K562 (cell line): ENCODE results near the gene GALM. TPM values are rescaled to one million over a fixed set of nuclear protein-coding genes. Genes with fewer than 3 reads are reported as not detected.

ENCODE experiments used
- BMI1 ChIP-seq: fragments of 150-350 bp; IDR thresholded peaks from 2 replicates; pipeline ENCODE4 v1.6.1; 2014; ENCODE audit warnings: low read length
- CXXC5 ChIP-seq: fragments of 250-450 bp; sonication (Bioruptor Pico); IDR thresholded peaks from 2 replicates; pipeline ENCODE4 v1.8.0; 2022; ENCODE audit warnings: inconsistent platforms, mild to moderate bottlenecking, moderate library complexity
- ETV5 ChIP-seq: sonication (generic); formaldehyde crosslinking; IDR thresholded peaks from 2 replicates; pipeline ENCODE4 v1.4.0; 2020; ENCODE audit warnings: low read depth, mild to moderate bottlenecking, missing genetic modification reagents
- FOXA3 ChIP-seq, 2 experiments: fragments of 450-650 bp in 1 of 2; sonication (generic) in 1 of 2; formaldehyde crosslinking; IDR thresholded peaks in 1 of 2; conservative IDR thresholded peaks in 1 of 2; 2 replicates each; pipeline versions ENCODE4 v1.4.0 to v1.8.0; 2020 to 2022; ENCODE audit warnings: mild to moderate bottlenecking in 2 of 2, missing genetic modification reagents in 1 of 2
- JUNB ChIP-seq: fragments of 450-650 bp; formaldehyde crosslinking; conservative IDR thresholded peaks from 2 replicates; pipeline ENCODE4 v1.4.0; 2020; ENCODE audit warnings: mild to moderate bottlenecking
- POLR3A ChIP-seq: IDR thresholded peaks from 2 replicates; pipeline ENCODE4 v1.6.1; 2011; ENCODE audit warnings: borderline replicate concordance, mild to moderate bottlenecking, moderate library complexity; ENCODE audit not compliant: insufficient read length, insufficient read depth; ENCODE audit errors: extremely low read depth
- SMAD4 ChIP-seq: fragments of 250-450 bp; sonication (Bioruptor Pico); conservative IDR thresholded peaks from 2 replicates; pipeline ENCODE4 v1.8.0; 2021; ENCODE audit warnings: inconsistent platforms, mild to moderate bottlenecking, moderate library complexity
- TEAD1 ChIP-seq, 2 experiments: fragments of 450-650 bp in 1 of 2; sonication (generic) in 1 of 2; formaldehyde crosslinking; IDR thresholded peaks; 2 replicates each; pipeline versions ENCODE4 v1.4.0 to v1.8.0; 2020 to 2022; ENCODE audit warnings: mild to moderate bottlenecking in 2 of 2, missing genetic modification reagents in 1 of 2
- YY1 ChIP-seq, 3 experiments: IDR thresholded peaks; 2 replicates each; pipeline ENCODE4 v1.6.1; 2011; ENCODE audit warnings: low read length in 2 of 3, mild to moderate bottlenecking in 2 of 3, moderate library complexity in 2 of 3, borderline replicate concordance in 1 of 3, control low read depth in 1 of 3, low read depth in 1 of 3; ENCODE audit not compliant: insufficient read depth in 3 of 3, insufficient replicate concordance in 2 of 3, control insufficient read depth in 1 of 3, insufficient read length in 1 of 3; ENCODE audit errors: extremely low read depth in 1 of 3
- ZNF584 ChIP-seq: fragments of 200-800 bp; sonication (Bioruptor generic); IDR thresholded peaks from 2 replicates; pipeline ENCODE4 v1.6.1; 2016; ENCODE audit warnings: low read depth, mild to moderate bottlenecking, missing genetic modification characterization, missing compliant biosample characterization
- polyA plus RNA-seq, 8 experiments: library from polyadenylated mRNA; depleted of rRNA in 4 of 8; stranded (reverse) in 5 of 8; unstranded in 3 of 8; fragments of >200 nt; fragmentation: Nextera tagmentation in 2 of 8; fragmentation: Illumina TruSeq in 1 of 8; extraction: Ambion mirVana in 2 of 8; extraction: Trizol in 1 of 8; gene quantifications; 2 replicates each; pipeline versions ENCODE4 v1.2.1 to v1.2.3, GENCODE V29; 2011 to 2014; ENCODE audit warnings: inconsistent platforms in 1 of 8, missing spikeins in 1 of 8
- total RNA-seq, 7 experiments: library from RNA; depleted of rRNA in 6 of 7; stranded (reverse); fragments of >200 nt in 6 of 7; fragmentation: Illumina TruSeq in 2 of 7; extraction: Trizol in 2 of 7; gene quantifications; 2 replicates each; pipeline versions ENCODE4 v1.2.1 to v1.2.3, GENCODE V29; 2011 to 2021; ENCODE audit warnings: low replicate concordance in 1 of 7
- TF ChIP-seq, protein P1 (sequence below): sonication (generic); formaldehyde crosslinking; IDR thresholded peaks from 2 replicates; pipeline ENCODE4 v1.8.0; 2022; ENCODE audit warnings: mild to moderate bottlenecking, missing genetic modification reagents

The GALM gene
- total and polyA plus RNA-seq, 9 of the 15 experiments (the other 6 are each of a cell fraction or from before 2014, with no cell fraction given): 22.1 to 51.7 (median 27.9) TPM

DNA sequence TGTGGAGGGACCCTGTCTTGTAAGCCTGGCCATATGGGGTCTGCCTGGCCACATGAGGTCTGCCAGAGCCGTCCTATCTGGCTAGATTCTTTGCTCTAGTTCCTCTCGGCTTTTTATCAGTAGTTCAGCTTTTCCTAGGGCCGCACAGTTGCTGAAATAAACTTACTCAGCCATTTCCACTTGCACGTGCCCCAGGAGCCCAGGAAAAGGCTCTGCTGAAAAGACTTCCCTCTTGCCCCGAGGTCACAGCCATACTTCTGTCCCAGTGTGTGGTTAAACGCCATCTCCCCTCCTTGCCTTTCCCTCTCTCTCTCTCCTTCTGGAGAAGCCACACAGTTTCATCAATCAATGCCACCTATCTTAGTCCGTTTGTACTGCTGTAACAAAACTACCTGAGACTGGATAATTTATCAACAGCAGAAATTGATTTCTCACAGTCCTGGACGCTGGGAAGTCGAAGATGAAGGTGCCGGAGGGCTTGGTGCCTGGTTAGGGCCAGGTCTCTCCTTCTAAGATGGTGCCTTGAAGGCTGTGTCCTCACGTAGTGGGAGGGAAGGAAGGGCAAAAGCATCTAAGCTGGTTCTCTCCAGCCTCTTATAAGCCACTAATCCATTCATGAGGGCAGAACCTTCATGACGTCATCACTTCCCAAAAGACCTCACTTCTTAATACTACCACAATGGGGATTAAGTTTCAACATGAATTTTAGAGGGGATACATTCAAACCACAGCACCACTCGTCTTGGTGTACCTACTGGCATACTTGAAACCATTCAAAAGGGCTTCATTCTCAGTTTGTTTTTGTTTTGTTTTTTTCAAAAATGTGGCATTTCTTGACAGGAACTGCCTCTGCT lies 11.2 kb upstream of the GALM start (continued):
- TF ChIP-seq, protein P1, sequence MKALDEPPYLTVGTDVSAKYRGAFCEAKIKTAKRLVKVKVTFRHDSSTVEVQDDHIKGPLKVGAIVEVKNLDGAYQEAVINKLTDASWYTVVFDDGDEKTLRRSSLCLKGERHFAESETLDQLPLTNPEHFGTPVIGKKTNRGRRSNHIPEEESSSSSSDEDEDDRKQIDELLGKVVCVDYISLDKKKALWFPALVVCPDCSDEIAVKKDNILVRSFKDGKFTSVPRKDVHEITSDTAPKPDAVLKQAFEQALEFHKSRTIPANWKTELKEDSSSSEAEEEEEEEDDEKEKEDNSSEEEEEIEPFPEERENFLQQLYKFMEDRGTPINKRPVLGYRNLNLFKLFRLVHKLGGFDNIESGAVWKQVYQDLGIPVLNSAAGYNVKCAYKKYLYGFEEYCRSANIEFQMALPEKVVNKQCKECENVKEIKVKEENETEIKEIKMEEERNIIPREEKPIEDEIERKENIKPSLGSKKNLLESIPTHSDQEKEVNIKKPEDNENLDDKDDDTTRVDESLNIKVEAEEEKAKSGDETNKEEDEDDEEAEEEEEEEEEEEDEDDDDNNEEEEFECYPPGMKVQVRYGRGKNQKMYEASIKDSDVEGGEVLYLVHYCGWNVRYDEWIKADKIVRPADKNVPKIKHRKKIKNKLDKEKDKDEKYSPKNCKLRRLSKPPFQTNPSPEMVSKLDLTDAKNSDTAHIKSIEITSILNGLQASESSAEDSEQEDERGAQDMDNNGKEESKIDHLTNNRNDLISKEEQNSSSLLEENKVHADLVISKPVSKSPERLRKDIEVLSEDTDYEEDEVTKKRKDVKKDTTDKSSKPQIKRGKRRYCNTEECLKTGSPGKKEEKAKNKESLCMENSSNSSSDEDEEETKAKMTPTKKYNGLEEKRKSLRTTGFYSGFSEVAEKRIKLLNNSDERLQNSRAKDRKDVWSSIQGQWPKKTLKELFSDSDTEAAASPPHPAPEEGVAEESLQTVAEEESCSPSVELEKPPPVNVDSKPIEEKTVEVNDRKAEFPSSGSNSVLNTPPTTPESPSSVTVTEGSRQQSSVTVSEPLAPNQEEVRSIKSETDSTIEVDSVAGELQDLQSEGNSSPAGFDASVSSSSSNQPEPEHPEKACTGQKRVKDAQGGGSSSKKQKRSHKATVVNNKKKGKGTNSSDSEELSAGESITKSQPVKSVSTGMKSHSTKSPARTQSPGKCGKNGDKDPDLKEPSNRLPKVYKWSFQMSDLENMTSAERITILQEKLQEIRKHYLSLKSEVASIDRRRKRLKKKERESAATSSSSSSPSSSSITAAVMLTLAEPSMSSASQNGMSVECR (CRISPR knock-in tag): no peak
- TF ChIP-seq SMAD4 (CRISPR knock-in tag): 0 out of 2 replicates have a peak, but pooled peaks have one; percentile 9
- peak in 1 of 2 experiments; percentile 50; a peak in 1 of 4 replicates for TF ChIP-seq FOXA3 (CRISPR knock-in tag; conservative IDR thresholded peaks at IDR 0.05 in 1 of 2, IDR thresholded peaks at IDR 0.05 in 1 of 2)
- 0 out of 4 replicates have a peak, but pooled peaks of 1 of the 2 experiments have one; percentile 9 for TF ChIP-seq TEAD1 (CRISPR knock-in tag; IDR thresholded peaks at IDR 0.05)
- peak; percentile 41; the same call in 1 of the 2 replicates for TF ChIP-seq CXXC5 (CRISPR knock-in tag)
- TF ChIP-seq BMI1: no peak
- TF ChIP-seq POLR3A: no peak
- TF ChIP-seq ETV5 (CRISPR knock-in tag): no peak
- no peak for TF ChIP-seq YY1 (IDR thresholded peaks at IDR 0.05; ENCODE audit: borderline replicate concordance in 1 of 3, control insufficient read depth in 1 of 3, extremely low read depth in 1 of 3, insufficient read depth in 3 of 3, insufficient read length in 1 of 3, insufficient replicate concordance in 2 of 3, low read depth in 1 of 3, low read length in 2 of 3)
- TF ChIP-seq ZNF584 (CRISPR knock-in tag): no peak
- peak; percentile 63; the same call in 1 of the 2 replicates for TF ChIP-seq JUNB (CRISPR knock-in tag)
